HG03045 (cell line): Measurements from ENCODE around the gene DOK7.
"Not testable (repeated sequence)": the region's sequence is repeated elsewhere in the genome, so short reads cannot be mapped to it uniquely, and the experiment has no call there.

ENCODE experiments used
- ATAC-seq: cut with Tn5 transposase; IDR thresholded peaks from one replicate; pipeline ENCODE4 v1.9.1; 2021; ENCODE audit warnings: mild to moderate bottlenecking, moderate library complexity; ENCODE audit not compliant: unreplicated experiment

DOK7 gene

DNA sequence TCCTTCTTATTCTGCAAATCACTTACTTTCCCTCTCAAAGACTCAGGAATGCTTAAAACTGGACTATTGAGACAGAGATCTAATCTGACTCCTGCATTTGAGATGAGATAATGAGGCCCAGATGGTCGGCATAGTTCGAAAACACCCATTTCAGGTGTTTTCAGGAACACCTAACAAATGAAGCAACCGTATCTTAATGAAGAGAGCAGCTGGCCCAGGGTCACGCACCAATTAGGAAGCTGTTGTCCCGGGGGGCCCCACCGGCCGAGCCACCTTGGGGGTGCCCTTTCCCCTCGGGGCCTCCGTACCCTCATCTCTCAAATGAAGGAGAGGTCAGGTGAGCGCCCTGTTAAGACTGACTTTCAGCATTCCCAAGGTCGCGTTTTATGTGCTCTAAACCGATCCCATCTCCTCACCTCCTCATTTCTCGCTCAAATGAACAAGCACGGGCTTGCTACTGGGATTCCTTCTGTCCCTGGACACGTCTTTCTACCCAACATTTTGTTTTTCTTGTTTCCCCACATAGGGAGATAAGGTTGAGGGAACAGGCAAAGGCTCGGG is 68.3 kb downstream of the DOK7 start:
- no peak for ATAC-seq

DNA sequence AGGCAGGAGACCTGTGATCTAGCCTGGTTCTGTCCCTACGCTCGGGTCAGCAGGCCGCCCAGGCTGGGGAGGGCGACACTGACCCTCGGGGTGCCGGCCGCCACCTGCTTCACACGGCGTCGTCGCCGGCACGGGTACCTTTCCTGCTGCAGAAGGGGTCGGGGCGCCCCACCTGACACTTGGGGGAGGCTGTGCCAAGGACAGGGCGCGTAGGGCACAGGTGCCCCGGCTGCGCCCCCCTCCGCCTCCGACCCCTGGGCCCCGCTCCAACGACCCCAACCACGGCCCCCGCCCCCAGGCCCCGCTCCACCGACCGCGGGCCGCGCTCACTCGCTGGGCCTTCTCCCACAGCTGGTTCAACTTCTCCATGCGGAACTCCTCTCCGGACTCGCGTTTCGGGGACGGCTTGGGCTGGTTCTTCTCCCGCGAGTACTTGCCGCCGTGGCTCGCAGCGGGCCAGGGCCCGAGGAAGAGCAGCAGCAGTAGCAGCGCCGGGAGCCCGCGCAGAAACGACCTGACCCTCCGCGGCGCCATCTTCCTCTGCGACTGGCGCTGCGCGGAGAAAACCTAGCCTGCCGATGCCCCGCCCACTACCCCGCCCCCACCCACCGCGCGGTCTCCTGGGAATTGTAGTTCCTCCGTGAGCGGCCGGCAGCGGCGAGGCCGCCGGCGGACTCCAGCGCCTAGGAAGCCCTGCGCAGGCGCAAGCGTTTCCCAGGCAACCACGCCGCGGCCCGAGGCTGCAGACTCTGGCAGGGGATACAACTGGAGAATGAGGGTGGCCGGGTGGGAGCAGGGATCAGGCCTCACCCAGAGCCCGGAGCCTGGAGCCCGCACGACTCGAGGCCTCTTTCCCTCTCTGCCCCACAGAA is 69.0 kb downstream of the DOK7 start, which contains the start of gene LRPAP1:
TSS of gene LRPAP1 (minus strand) at position 544 of the 872 bp plus-strand sequence. CDS start at position 534, 10 bp downstream.
- ATAC-seq = peak; percentile 86

DNA sequence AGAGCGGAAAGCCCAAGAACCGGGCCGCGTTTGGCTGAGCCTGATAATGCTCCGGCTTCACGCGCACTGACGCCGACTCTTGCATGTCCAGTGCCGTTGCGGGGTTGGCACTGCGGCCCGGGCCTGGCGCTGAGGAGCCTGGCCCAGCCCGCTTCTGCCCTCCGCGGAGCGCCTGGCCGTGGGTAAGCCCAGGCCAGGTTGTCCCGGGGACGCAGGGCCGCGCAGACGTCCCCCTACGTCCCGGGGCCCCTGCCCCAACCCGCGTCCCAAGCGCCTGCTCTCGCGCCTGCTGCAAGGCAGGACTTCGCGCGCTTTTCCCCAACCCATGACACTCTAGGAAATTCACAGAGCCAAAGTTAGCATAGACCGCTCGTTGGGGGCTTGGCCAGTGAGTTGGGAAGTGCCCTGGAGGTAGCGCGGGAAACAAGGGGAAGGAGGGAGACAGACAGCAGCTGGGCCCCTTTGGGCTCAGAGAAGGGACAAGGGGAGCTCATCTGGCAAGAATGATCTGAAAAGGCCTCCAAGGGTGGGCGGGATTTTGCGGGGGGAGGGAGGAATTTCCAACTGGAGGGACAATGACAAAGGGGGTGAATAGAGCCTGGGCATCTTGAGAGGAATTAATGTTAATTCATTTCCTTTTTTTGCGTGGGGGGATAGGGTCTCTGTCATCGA is 69.8 kb downstream of the DOK7 start:
- peak; percentile 11 for ATAC-seq

DNA sequence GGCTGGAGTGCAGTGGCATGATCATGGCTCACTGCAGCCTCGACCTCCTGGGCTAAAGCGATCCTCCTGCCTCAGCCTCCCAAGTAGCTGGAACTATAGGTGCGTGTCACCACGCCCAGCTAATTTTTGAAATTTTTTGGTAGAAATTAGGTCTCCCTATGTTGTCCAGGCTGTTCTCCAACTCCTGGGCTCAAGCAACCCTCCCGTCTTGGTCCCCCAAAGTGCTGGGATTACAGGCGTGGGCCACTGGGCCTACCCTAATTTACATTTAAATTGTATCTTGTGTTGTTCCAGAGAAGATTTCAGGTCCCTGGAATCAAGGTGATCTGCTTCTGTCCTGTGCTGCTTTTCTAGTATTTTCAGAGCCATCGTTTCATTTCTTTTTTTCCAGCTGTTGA is 70.3 kb downstream of the DOK7 start:
- ATAC-seq = no peak

DNA sequence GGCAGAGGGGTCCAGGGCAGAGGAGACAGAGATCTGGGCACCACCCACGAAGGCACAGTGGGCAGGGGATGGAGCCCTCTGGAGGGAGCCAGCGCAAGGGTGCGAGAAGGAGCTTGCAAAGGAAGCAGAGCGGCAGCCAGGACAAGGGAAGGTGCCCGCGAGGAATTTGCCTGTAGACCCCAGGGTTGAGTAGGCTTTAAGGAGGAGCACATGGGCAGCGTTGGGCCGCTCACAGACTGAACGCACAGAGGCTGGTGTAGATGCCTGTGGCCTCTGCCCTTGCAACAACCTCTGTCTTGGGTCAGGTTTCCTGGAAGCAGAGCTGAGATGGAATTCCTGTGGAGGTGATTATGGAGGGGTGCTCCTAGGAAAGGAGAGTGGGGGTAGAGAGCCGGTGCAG is 72.7 kb downstream of the DOK7 start:
- not testable (repeated sequence) for ATAC-seq

DNA sequence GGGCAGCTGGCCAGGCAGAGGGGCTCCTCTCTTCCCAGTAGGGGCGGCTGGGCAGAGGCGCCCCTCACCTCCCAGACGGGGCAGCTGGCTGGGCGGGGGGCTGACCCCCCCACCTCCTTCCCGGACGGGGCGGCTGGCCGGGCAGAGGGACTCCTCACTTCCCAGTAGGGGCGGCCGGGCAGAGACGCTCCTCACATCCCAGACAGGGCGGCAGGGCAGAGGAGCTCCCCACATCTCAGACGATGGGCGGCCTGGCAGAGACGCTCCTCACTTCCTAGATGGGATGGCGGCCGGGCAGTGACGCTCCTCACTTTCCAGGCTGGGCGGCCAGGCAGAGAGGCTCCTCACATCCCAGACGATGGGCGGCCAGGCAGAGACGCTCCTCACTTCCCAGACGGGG is 75.8 kb downstream of the DOK7 start:
- ATAC-seq = not testable (repeated sequence)

DNA sequence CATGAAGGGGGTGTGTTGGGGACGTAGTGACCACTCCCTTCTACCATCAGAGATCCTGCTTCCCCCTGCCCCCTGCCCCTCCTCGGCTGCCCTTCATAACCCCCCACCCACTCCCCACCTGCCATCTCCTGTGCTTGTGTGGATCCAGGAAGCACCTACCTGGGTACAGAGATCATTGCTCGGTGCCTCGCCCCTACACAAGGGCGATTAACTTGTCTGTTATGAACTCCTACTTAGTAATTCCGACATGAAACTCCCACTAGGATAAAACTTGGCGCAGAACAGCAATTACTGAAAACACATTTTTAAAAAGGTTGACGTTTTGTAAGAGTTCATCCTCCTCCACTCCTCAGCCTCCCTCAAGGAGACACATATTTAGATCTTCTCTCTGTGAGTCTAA is 80.3 kb downstream of the DOK7 start:
- ATAC-seq = not testable (repeated sequence)
